Osteoblast (primary cell): ENCODE results near the gene ZNF521. TPM values are rescaled to one million over a fixed set of nuclear protein-coding genes. Genes with fewer than 3 reads are reported as not detected.
A peak's percentile ranks its signal among the peaks of the same experiment; 100 is the strongest.

Source experiments
- DNase-seq: peaks from one replicate; pipeline ENCODE4 v3.0.0; 2011; ENCODE audit warnings: low spot score, mixed read lengths; ENCODE audit not compliant: insufficient read length; ENCODE audit errors: missing footprints
- H2AFZ ChIP-seq: 2 replicates; pipeline ENCODE4 v1.6.0; 2011; ENCODE audit warnings: mild to moderate bottlenecking, low read length
- H3K27ac ChIP-seq: 2 replicates; pipeline ENCODE4 v1.5.1; 2011; ENCODE audit warnings: mild to moderate bottlenecking, low read depth, low read length, moderate library complexity
- H3K27me3 ChIP-seq: 2 replicates; pipeline ENCODE4 v1.6.0; 2012; ENCODE audit warnings: mild to moderate bottlenecking, control low read depth, inconsistent platforms, low read length, moderate library complexity; ENCODE audit not compliant: insufficient read depth
- H3K36me3 ChIP-seq: 2 replicates; pipeline ENCODE4 v1.5.1; 2011; ENCODE audit warnings: mild to moderate bottlenecking, low read length, control low read depth, moderate library complexity; ENCODE audit not compliant: insufficient read depth
- H3K4me1 ChIP-seq: 2 replicates; pipeline ENCODE4 v1.5.1; 2011; ENCODE audit warnings: mild to moderate bottlenecking, low read length, control low read depth, moderate library complexity; ENCODE audit not compliant: insufficient read depth
- H3K4me2 ChIP-seq: 2 replicates; pipeline ENCODE4 v1.6.0; 2011; ENCODE audit warnings: mild to moderate bottlenecking, low read length; ENCODE audit not compliant: insufficient read depth
- H3K4me3 ChIP-seq: fragments of 200-600 bp; sonication (generic); 3 replicates; pipeline ENCODE4 v1.5.1; 2012; ENCODE audit warnings: mild to moderate bottlenecking, low read length, inconsistent platforms; ENCODE audit not compliant: insufficient read depth
- H3K79me2 ChIP-seq: 2 replicates; pipeline ENCODE4 v1.6.0; 2012; ENCODE audit warnings: mild to moderate bottlenecking, low read length, control low read depth, inconsistent platforms; ENCODE audit not compliant: insufficient read depth
- H3K9me3 ChIP-seq: 2 replicates; pipeline ENCODE4 v1.5.1; 2011; ENCODE audit warnings: low read depth, low read length, control low read depth
- H4K20me1 ChIP-seq: 2 replicates; pipeline ENCODE4 v1.6.0; 2012; ENCODE audit warnings: mild to moderate bottlenecking, low read length, control low read depth; ENCODE audit not compliant: insufficient read depth
- total RNA-seq: library from RNA; depleted of rRNA; stranded (reverse); fragments of >200 nt; gene quantifications from 2 replicates; pipeline ENCODE4 v1.2.3, GENCODE V29; 2012
- TF ChIP-seq, protein P1 (sequence below): IDR thresholded peaks from 2 replicates; pipeline ENCODE4 v1.5.1; 2011; ENCODE audit warnings: mild to moderate bottlenecking, low read depth, low read length, moderate library complexity; ENCODE audit errors: extremely low read depth

The ZNF521 gene
- total RNA-seq, 1 donor: 27.5 TPM

DNA sequence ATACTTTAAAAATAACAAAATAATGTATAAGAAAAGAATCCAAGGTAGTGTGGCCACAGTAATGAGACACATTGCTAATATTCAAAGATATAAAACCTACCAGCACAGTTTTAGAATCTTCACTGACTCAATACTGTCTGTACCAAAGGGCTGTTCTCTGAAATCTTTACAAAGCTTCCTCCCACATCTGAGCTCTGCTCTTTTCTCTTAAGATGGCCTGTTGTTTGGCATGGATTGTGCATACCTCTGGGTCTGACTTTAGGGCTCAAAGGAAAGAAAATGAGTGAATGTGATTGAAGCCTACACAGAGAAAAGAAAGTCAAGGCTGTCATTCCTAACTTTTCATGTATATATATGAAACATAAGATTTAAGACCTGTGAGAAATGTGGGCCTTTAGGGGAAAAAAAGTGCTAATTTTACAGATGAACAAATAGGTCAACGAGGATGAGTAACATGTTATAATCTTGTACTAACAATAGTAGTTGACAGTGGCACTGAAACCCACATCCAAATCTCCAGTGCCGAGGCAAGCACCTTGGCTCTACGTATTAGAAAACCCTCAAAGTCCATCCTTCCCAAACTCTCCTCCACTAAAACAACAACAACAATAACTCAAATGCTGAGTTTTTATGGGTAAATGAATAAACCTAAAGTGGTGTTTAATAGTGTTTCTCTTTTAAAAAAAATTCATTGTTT lies 114.2 kb downstream of the ZNF521 start:
- H4K20me1 ChIP-seq: no peaks in the 10 kb centered on the region
- H3K36me3 ChIP-seq: no peaks in the 10 kb centered on the region
- H2AFZ ChIP-seq: peak overlapping the region; percentile 37
- DNase-seq: peak; percentile 48
- H3K4me3 ChIP-seq: no peak overlapping the region
- H3K4me1 ChIP-seq: peaks cover 11% of the 10 kb centered on the region
- H3K27me3 ChIP-seq: no peaks in the 10 kb centered on the region
- no peak overlapping the region for H3K4me2 ChIP-seq
- TF ChIP-seq, protein P1, sequence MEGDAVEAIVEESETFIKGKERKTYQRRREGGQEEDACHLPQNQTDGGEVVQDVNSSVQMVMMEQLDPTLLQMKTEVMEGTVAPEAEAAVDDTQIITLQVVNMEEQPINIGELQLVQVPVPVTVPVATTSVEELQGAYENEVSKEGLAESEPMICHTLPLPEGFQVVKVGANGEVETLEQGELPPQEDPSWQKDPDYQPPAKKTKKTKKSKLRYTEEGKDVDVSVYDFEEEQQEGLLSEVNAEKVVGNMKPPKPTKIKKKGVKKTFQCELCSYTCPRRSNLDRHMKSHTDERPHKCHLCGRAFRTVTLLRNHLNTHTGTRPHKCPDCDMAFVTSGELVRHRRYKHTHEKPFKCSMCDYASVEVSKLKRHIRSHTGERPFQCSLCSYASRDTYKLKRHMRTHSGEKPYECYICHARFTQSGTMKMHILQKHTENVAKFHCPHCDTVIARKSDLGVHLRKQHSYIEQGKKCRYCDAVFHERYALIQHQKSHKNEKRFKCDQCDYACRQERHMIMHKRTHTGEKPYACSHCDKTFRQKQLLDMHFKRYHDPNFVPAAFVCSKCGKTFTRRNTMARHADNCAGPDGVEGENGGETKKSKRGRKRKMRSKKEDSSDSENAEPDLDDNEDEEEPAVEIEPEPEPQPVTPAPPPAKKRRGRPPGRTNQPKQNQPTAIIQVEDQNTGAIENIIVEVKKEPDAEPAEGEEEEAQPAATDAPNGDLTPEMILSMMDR: no peak
- H3K27ac ChIP-seq: no peak overlapping the region
- H3K79me2 ChIP-seq: no peaks in the 10 kb centered on the region
- no peaks in the 10 kb centered on the region for H3K9me3 ChIP-seq

DNA sequence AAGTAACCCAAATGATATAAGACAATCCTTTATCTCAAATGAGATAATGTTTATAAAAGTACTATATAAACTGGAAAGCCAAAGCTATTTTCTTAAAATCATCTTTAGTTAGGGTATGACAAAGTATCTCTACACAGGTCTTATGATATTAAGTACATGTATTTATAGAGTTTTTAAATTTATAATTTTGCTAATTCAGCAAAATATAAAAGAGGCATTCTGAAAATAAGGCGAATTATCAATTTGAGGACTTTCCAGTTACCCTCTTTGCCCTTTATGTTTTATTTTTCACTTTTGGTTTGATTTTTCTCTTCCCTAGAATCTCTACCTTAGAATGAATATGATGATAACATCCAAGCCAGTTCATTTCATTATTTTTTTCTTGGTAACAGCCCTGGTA lies 115.2 kb downstream of the ZNF521 start:
- TF ChIP-seq, protein P1: no peak
- DNase-seq: no peak
- Histone ChIP-seq H3K27ac (no peak overlapping the region), H3K4me3 (no peak overlapping the region), H2AFZ (no peak overlapping the region), H3K4me1 (peaks cover 11% of the 10 kb centered on the region), H3K9me3 (no peaks in the 10 kb centered on the region), H3K27me3 (no peaks in the 10 kb centered on the region), H3K4me2 (no peak overlapping the region), H3K36me3 (no peaks in the 10 kb centered on the region), H3K79me2 (no peaks in the 10 kb centered on the region), H4K20me1 (no peaks in the 10 kb centered on the region)

DNA sequence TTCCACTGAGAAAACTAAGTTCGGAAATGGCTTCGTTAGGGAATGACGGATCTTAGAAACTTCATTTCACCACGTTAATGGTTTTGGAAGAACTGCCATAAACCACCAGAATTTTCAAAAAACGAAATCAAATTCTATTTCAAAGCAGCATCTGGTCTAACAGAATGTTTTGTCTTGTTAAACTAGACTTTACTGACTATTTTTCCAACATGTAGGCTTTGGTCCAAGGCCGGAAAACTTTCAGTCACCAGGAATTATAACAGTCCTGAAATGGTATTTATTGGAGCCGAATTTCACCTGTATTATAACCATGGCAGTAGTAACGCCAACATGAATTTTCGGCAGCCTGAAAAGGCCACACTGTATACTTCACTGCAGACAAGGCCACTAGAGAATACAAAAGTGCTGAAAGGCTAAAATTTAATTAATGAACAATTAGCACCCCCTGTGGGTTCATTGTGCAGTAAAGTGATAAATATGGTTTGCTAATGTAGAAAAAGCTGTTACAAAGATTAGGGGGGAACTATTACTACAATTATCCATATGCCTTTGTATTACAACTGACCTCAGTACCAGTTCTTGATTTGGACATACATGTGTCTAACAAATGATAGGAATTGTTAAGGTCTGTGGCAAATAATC lies 116.4 kb downstream of the ZNF521 start:
- Histone ChIP-seq H3K4me1 (peaks cover 20% of the 10 kb centered on the region), H2AFZ (no peak overlapping the region), H3K27ac (no peak overlapping the region), H3K4me3 (no peak overlapping the region), H3K9me3 (no peaks in the 10 kb centered on the region), H3K79me2 (no peaks in the 10 kb centered on the region), H4K20me1 (no peaks in the 10 kb centered on the region), H3K36me3 (no peaks in the 10 kb centered on the region), H3K4me2 (no peak overlapping the region), H3K27me3 (no peaks in the 10 kb centered on the region)
- TF ChIP-seq, protein P1: no peak
- DNase-seq: no peak

DNA sequence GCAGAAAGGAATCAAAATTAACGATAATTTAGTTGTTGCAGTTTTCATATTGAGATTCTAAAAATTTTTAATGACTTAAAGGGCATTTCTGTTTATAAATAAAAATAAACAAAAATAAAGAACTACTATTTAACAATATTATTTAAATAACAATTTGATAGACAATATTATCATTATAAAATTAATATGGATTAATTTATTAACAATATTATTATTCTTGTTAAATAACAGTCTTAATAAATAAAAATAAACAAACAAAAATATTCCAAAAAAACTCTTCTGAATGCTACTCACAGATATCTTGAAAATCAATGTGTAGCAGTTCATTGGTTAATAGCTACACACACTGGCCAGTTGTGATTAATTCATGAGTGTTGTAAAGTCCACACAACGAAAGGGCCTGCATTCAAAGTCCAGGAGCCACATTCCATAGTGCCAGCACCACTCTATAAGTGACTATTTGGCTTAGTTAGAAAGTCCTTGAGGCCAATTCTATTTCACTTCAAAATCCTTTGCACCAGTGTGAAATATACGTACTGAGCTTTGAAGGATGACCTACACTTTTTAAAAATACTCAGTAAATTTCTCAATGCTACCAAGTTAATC lies 117.1 kb downstream of the ZNF521 start:
- peaks cover 25% of the 10 kb centered on the region for H3K4me1 ChIP-seq
- no peak overlapping the region for H3K4me2 ChIP-seq
- no peaks in the 10 kb centered on the region for H3K9me3 ChIP-seq
- no peaks in the 10 kb centered on the region for H3K79me2 ChIP-seq
- H2AFZ ChIP-seq: no peak overlapping the region
- no peaks in the 10 kb centered on the region for H3K36me3 ChIP-seq
- no peaks in the 10 kb centered on the region for H4K20me1 ChIP-seq
- DNase-seq: no peak
- TF ChIP-seq, protein P1: no peak
- H3K27me3 ChIP-seq: no peaks in the 10 kb centered on the region
- peak overlapping the region; percentile 82 for H3K27ac ChIP-seq
- no peak overlapping the region for H3K4me3 ChIP-seq
